Breast epithelium (tissue), 4 donors: Measurements from ENCODE around the gene NME4. TPM values are rescaled to one million over a fixed set of nuclear protein-coding genes. Genes with fewer than 3 reads are reported as not detected.
A peak's percentile ranks its signal among the peaks of the same experiment; 100 is the strongest.

Experiments
- DNase-seq, 2 donors: peaks; one replicate each; pipeline ENCODE4 v3.0.0-alpha.2; 2019; ENCODE audit warnings: low spot score in 2 of 2
- H3K27ac ChIP-seq, 2 donors: fragments of 200-600 bp; sonication (generic) in 1 of 2; one replicate each; pipeline ENCODE4 v1.5.1; 2016 to 2019; ENCODE audit warnings: mild to moderate bottlenecking in 1 of 2
- H3K27me3 ChIP-seq, 2 donors: fragments of 200-600 bp; sonication (generic) in 1 of 2; one replicate each; pipeline versions ENCODE4 v1.5.1 to v1.6.0; 2017 to 2019; ENCODE audit warnings: control low read depth in 1 of 2, mild to moderate bottlenecking in 1 of 2
- H3K36me3 ChIP-seq: fragments of 200-600 bp; one replicate; pipeline ENCODE4 v1.5.1; 2019
- H3K4me1 ChIP-seq, 2 donors: fragments of 200-600 bp; sonication (generic); one replicate each; pipeline ENCODE4 v1.5.1; 2016 to 2019; ENCODE audit warnings: control low read depth in 1 of 2
- H3K4me3 ChIP-seq, 3 donors: fragments of 200-600 bp; sonication (generic); 1 replicate in 2 of 3; 2 replicates in 1 of 3; pipeline ENCODE4 v1.5.1; 2016 to 2019; ENCODE audit warnings: mild to moderate bottlenecking in 3 of 3, moderate library complexity in 2 of 3
- H3K9me3 ChIP-seq, 2 donors: fragments of 200-600 bp; sonication (generic) in 1 of 2; one replicate each; pipeline ENCODE4 v1.5.1; 2016 to 2019; ENCODE audit warnings: control low read depth in 1 of 2
- POLR2A ChIP-seq: fragments of 450-650 bp; IDR thresholded peaks from one replicate; pipeline ENCODE4 v1.6.1; 2016; ENCODE audit warnings: antibody characterized with exemption, mild to moderate bottlenecking, moderate library complexity
- POLR2AphosphoS5 ChIP-seq, 3 donors: sonication (generic); formaldehyde crosslinking; IDR thresholded peaks; one replicate each; pipeline ENCODE4 v1.6.1; 2017; ENCODE audit warnings: antibody characterized with exemption in 3 of 3
- intact Hi-C: fragments of 100-400 bp; cut with DNase I; formaldehyde crosslinking; loops from one replicate; pipeline ENCODE4 v1.15.1; 2023; ENCODE audit warnings: low total_unique reads
- total RNA-seq, 3 donors: library from RNA; depleted of rRNA; stranded (reverse); fragments of >200 nt; gene quantifications; one replicate each; pipeline ENCODE4 v1.1.0, GENCODE V29; 2016
- TF ChIP-seq, protein P1 (sequence below), 3 donors: fragments of 450-650 bp; IDR thresholded peaks; one replicate each; pipeline ENCODE4 v1.5.1; 2016 to 2017; ENCODE audit warnings: antibody characterized with exemption in 3 of 3, mild to moderate bottlenecking in 3 of 3, moderate library complexity in 3 of 3

NME4 gene
- total RNA-seq, 3 donors from 2014 or later = 46.5 to 118 (median 78.0) TPM

DNA sequence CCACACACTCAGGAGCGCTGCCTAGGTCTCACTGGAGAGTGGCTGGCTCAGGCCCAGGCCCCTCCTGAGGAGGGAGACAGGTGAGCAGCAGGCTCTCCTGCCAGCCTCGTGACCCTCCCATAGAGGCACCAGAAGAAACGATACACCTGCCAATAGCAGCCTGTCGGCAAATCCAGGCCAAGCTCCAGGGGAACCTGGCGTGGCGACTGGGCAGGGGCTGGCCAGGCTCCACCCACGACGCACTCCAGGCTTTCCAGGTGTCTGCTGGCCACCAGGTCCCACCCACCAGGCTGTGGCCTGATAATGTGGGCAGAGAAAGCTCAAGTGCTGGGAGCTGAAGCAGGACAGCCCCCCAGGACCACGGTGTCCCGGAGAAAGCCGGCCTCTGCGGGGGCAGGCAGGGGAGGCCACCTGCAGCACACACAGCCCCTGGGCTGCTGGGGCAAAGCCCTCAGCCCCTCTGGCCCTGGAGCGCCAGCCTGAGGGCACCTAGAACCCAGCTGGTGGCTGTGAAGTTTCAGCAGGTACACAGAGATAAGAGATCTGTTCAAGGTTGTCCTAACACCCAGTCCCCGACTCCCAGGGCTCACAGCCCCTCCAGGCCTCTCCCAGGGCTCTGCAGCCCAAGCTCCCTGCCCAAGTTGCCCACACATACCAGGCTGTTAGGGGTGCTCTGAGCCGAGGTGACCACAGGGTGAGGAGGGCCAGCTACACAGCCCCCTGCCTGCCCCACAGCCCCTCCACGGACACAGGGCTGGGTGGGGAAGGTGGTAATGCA, 17.6 kb upstream of the NME4 start:
- no peaks in the 10 kb centered on the region for H3K9me3 ChIP-seq
- H3K27me3 ChIP-seq = no peaks in the 10 kb centered on the region
- H3K36me3 ChIP-seq = no peaks in the 10 kb centered on the region
- H3K4me3 ChIP-seq = no peak overlapping the region
- intact Hi-C loops = no loop called here
- peak overlapping the region in 1 of 2 donors; percentile 32 for H3K27ac ChIP-seq
- peaks cover 3 to 4% of the 10 kb centered on the region in 2 donors for H3K4me1 ChIP-seq
- peak; percentile 67 to 75 for DNase-seq
- TF ChIP-seq, protein P1, sequence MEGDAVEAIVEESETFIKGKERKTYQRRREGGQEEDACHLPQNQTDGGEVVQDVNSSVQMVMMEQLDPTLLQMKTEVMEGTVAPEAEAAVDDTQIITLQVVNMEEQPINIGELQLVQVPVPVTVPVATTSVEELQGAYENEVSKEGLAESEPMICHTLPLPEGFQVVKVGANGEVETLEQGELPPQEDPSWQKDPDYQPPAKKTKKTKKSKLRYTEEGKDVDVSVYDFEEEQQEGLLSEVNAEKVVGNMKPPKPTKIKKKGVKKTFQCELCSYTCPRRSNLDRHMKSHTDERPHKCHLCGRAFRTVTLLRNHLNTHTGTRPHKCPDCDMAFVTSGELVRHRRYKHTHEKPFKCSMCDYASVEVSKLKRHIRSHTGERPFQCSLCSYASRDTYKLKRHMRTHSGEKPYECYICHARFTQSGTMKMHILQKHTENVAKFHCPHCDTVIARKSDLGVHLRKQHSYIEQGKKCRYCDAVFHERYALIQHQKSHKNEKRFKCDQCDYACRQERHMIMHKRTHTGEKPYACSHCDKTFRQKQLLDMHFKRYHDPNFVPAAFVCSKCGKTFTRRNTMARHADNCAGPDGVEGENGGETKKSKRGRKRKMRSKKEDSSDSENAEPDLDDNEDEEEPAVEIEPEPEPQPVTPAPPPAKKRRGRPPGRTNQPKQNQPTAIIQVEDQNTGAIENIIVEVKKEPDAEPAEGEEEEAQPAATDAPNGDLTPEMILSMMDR (IDR thresholded peaks at IDR 0.05) = no peak
- TF ChIP-seq POLR2AphosphoS5 (IDR thresholded peaks at IDR 0.05) (no peak), POLR2A (no peak)

DNA sequence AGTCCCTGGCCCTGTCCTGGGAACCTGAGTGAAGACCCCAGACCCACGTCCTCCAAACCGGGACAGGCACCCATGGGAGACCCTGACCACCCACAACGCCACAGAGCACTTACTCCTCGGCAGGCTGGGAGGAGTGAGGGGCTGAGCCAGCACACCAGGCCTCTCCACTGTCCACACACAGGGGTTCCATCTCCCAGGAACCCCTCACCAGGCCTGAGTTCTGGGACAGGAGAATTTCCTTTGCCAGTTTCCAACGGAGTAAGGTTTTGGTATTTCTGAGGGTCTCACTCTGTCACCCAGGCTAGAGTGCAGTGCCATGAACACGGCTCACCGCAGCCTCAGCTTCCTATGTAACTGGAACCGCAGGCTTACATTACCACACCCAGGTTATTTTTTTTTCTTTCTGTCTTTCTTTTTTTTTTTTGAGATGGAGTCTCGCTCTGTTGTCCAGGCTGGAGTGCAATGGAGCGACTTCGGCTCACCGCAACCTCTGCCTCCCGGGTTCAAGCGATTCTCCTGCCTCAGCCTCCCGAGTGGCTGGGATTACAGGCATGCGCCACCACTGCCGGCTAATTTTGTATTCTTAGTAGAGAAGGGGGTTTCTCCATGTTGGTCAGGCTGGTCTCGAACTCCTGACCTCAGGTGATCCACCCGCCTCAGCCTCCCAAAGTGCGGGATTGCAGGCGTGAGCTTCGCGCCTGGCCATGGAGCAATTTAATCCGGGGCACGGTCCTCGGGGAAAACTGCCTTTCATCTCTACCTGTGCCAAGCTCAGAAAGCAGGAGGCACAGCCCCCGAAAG, 16.8 kb upstream of the NME4 start:
- intact Hi-C loops = no loop called here
- H3K4me1 ChIP-seq = peaks cover 3 to 4% of the 10 kb centered on the region in 2 donors
- no peak overlapping the region for H3K27ac ChIP-seq
- H3K9me3 ChIP-seq = no peaks in the 10 kb centered on the region
- H3K27me3 ChIP-seq = no peaks in the 10 kb centered on the region
- no peak for DNase-seq
- TF ChIP-seq, protein P1 (IDR thresholded peaks at IDR 0.05) = no peak
- TF ChIP-seq POLR2AphosphoS5 (IDR thresholded peaks at IDR 0.05) = no peak
- no peak for TF ChIP-seq POLR2A
- no peaks in the 10 kb centered on the region for H3K36me3 ChIP-seq
- H3K4me3 ChIP-seq = peak overlapping the region in 2 of 3 donors; percentile 72 to 81

DNA sequence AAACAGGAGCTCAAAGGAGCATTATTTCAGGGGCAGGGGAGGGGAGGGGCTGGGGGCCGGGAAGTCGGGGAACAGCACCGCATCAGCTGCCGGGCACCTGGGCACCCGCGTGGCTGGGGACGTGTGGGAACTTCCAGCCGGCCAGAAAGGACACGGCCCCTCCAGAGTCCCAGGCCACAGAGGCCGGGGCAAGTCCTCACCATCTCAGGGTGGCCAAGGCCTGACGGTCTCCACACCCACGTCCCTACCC, 16.3 kb upstream of the NME4 start:
- Histone ChIP-seq H3K27me3 (no peaks in the 10 kb centered on the region), H3K4me3 (peak overlapping the region; percentile 72 to 81 (median 72)), H3K4me1 (peaks cover 3 to 4% of the 10 kb centered on the region in 2 donors), H3K9me3 (no peaks in the 10 kb centered on the region), H3K27ac (peak overlapping the region; percentile 71 to 87), H3K36me3 (no peaks in the 10 kb centered on the region)
- no peak for DNase-seq
- intact Hi-C loops = no loop called here
- TF ChIP-seq, protein P1 (IDR thresholded peaks at IDR 0.05) = no peak
- no peak for TF ChIP-seq POLR2A
- TF ChIP-seq POLR2AphosphoS5 (IDR thresholded peaks at IDR 0.05) = no peak

DNA sequence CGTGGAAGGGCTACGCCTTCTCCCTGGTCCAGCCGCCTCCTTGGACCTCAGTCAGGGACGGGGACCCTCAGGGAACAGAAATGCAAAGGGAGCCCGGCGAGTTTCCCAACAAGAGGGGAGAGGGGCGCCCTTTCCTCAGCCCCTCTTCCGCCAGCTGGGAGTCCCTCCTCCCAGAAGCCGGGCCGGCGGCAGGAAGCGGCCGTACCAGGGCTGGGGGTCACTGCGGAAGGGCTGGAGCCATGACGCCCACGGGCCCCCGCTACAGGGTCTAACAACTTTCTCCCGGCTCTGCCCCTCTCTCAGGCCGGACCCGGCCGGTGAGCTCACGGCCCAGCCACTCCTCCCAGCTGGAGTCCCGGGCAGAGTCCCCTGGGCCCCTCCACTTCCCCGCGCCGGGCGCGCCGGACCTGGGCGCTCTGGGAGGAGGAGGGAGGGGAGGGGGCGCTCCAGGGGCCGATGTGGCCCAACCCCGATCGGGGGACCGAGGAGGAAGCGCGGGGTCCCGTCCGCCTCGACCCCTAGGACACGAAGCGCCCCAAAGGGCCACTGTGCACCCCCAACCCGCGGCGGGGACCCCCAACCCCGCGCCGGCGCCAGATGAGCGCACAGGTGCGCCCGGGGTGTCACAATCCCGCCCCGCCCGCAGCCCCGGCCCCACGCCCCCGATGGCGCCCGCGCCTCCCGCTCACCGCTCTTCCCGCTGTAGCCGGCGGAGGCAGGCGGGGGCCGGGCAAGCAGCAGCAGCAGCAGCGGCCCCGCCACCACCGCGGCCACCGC, 15.8 kb upstream of the NME4 start:
- DNase-seq = no peak
- H3K4me1 ChIP-seq = peaks cover 3 to 4% of the 10 kb centered on the region in 2 donors
- H3K27me3 ChIP-seq = no peaks in the 10 kb centered on the region
- H3K27ac ChIP-seq = peak overlapping the region; percentile 71 to 87
- H3K36me3 ChIP-seq = no peaks in the 10 kb centered on the region
- TF ChIP-seq POLR2A (no peak), POLR2AphosphoS5 (IDR thresholded peaks at IDR 0.05) (no peak)
- TF ChIP-seq, protein P1 (IDR thresholded peaks at IDR 0.05) = no peak
- intact Hi-C loops = no loop called here
- H3K4me3 ChIP-seq = peak overlapping the region; percentile 72 to 81 (median 72)
- no peaks in the 10 kb centered on the region for H3K9me3 ChIP-seq
